Mucosa of descending colon (tissue), 3 donors: ENCODE results near the gene C22orf31. TPM values are rescaled to one million over a fixed set of nuclear protein-coding genes. Genes with fewer than 3 reads are reported as not detected.
A peak's percentile ranks its signal among the peaks of the same experiment; 100 is the strongest.

ENCODE experiments used
- ATAC-seq: fragments of 200-7000 bp; cut with Tn5 transposase; one replicate; pipeline ENCODE4 v1.9.1; 2020; ENCODE audit warnings: mild to moderate bottlenecking, moderate library complexity
- DNase-seq, 3 donors: peaks; one replicate each; pipeline ENCODE4 v3.0.0-alpha.2; 2020
- H3K36me3 ChIP-seq: fragments of 200-600 bp; one replicate; pipeline ENCODE4 v1.8.0; 2021; ENCODE audit warnings: low read depth, mild to moderate bottlenecking
- H3K4me1 ChIP-seq: fragments of 200-600 bp; one replicate; pipeline ENCODE4 v1.8.0; 2021; ENCODE audit warnings: low read depth, mild to moderate bottlenecking
- H3K4me3 ChIP-seq: fragments of 200-600 bp; one replicate; pipeline ENCODE4 v1.8.0; 2021; ENCODE audit warnings: mild to moderate bottlenecking
- H3K9me3 ChIP-seq: fragments of 200-600 bp; one replicate; pipeline ENCODE4 v1.8.0; 2021; ENCODE audit warnings: mild to moderate bottlenecking
- CTCF ChIP-seq: fragments of 200-600 bp; IDR thresholded peaks from one replicate; pipeline ENCODE4 v1.8.0; 2022; ENCODE audit warnings: antibody characterized with exemption, mild to moderate bottlenecking
- intact Hi-C, 2 donors: fragments of 100-400 bp; cut with DNase I in 1 of 2; cut with micrococcal nuclease in 1 of 2; formaldehyde crosslinking; loops; one replicate each; pipeline versions ENCODE4 v1.11.0 to v1.11.1; 2022; cut with DNase I, micrococcal nuclease
- total RNA-seq, 3 donors: library from RNA; stranded (reverse); fragmentation: NEBNext Ultra II Directional in 2 of 3; extraction: Animal tissue kit (Norgen Biotek cat#: 25700) in 2 of 3; gene quantifications; one replicate each; pipeline versions ENCODE4 v1.2.1 to v1.2.4, GENCODE V29; 2021 to 2023
- donor health status: DM: no; HTN: no; CAD: no; lungs with moderate emphysema.
- donor health status: DM: no; HTN: no; CAD: no.
- donor health status: DM: no; HTN: yes; CAD: no.

Gene C22orf31
- total RNA-seq, 3 donors from 2014 or later: 0.41 TPM; not detected in 2

GRCh38 chr22:29093501-29094300, 32.1 kb upstream of the C22orf31 start:
- ATAC-seq (peak; percentile 42), DNase-seq (no peak)
- peaks cover 6% of the 10 kb centered on the region for H3K4me1 ChIP-seq
- no peaks in the 10 kb centered on the region for H3K9me3 ChIP-seq
- H3K4me3 ChIP-seq: no peak overlapping the region
- TF ChIP-seq CTCF: no peak
- intact Hi-C loops: no loop called here
- H3K36me3 ChIP-seq: no peaks in the 10 kb centered on the region

GRCh38 chr22:29093030-29093429, 31.4 kb upstream of the C22orf31 start:
- ATAC-seq: no peak
- Histone ChIP-seq H3K4me3 (no peak overlapping the region), H3K36me3 (no peaks in the 10 kb centered on the region), H3K4me1 (peaks cover 6% of the 10 kb centered on the region), H3K9me3 (no peaks in the 10 kb centered on the region)
- no peak for DNase-seq
- intact Hi-C loops: no loop called here
- TF ChIP-seq CTCF: no peak

- Histone ChIP-seq H3K36me3 (no peaks in the 10 kb centered on the region), H3K4me3 (no peak overlapping the region), H3K9me3 (no peaks in the 10 kb centered on the region), H3K4me1 (peaks cover 6% of the 10 kb centered on the region)
- peak; percentile 31 for ATAC-seq
- TF ChIP-seq CTCF: no peak
- DNase-seq: peak in 1 of 3 donors; percentile 30
- intact Hi-C loops: no loop called here
Measured at GRCh38 chr22:29092243-29092642, 30.6 kb upstream of the C22orf31 start.

GRCh38 chr22:29090039-29090438, 28.4 kb upstream of the C22orf31 start:
- no peak for TF ChIP-seq CTCF
- Histone ChIP-seq H3K4me1 (peaks cover 6% of the 10 kb centered on the region), H3K36me3 (no peaks in the 10 kb centered on the region), H3K9me3 (no peaks in the 10 kb centered on the region), H3K4me3 (no peak overlapping the region)
- DNase-seq (no peak), ATAC-seq (no peak)
- intact Hi-C loops: no loop called here

GRCh38 chr22:29089507-29089906, 27.9 kb upstream of the C22orf31 start:
- intact Hi-C loops: no loop called here

More at GRCh38 chr22:29089507-29089906, 27.9 kb upstream of the C22orf31 start:
- ATAC-seq (no peak), DNase-seq (no peak)
- no peaks in the 10 kb centered on the region for H3K36me3 ChIP-seq
- peaks cover 6% of the 10 kb centered on the region for H3K4me1 ChIP-seq
- no peak overlapping the region for H3K4me3 ChIP-seq
- no peak for TF ChIP-seq CTCF
- H3K9me3 ChIP-seq: no peaks in the 10 kb centered on the region
